HG03039 (cell line): ENCODE measurements around the gene KCNJ4.

Experiments used
- ATAC-seq: cut with Tn5 transposase; IDR thresholded peaks from one replicate; pipeline ENCODE4 v1.9.1; 2021; ENCODE audit warnings: mild to moderate bottlenecking, moderate library complexity; ENCODE audit not compliant: unreplicated experiment

The KCNJ4 gene

DNA sequence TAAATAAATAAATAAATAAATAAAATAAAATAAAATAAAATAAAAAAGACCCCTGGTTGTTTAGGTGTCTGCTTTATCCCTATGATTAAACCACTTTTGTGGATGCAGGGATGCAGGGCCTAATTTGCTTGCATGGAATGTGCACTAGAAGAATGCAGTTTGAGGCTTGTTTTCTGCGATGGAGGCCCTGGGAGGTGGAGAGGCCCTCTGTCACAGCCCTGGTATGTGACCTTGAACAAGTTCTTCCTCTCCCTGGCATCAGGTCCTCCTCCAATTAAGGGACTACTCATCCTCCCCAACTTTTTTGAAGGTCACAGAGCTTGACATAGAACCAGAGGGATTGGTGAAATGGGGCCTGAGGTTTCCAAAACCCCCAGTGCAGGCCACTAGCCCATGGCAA lies 22.7 kb downstream of the KCNJ4 start:
- ATAC-seq = no peak

DNA sequence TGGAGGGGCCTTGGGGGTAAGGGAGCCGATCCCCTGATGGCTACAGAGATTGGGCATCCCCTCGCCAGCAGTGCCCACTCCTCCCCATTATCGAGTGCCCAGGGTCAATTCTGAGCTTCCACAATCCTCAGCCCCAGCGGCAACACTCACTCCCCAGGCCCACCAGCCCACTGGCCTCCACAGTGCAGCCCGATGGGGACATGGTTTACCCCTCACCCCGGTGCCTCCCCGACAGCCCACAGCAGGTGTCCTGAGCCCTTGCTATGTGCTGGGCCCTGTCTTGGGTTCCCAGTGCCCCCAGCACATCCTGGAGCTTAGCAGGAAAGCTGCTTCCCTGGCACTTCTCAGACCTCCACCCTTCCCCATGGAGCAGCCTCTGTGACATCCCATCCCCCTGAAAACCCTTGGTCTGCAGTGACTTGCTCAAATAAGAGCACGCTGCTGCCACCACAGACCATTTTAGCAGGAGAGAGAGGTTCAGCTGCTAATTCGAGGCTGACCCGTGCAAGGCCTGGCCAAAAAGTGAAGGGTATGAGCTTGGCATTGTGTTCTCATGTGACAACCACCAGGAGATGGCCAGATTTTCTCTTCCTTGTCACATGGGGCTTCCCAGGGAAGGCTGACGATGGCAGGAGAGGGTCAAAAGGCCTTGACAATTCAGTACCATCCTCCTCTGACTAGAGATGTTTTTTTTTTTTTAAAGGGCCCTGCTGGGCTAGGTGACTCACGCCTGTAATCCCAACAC lies 23.6 kb downstream of the KCNJ4 start:
- ATAC-seq = no peak

DNA sequence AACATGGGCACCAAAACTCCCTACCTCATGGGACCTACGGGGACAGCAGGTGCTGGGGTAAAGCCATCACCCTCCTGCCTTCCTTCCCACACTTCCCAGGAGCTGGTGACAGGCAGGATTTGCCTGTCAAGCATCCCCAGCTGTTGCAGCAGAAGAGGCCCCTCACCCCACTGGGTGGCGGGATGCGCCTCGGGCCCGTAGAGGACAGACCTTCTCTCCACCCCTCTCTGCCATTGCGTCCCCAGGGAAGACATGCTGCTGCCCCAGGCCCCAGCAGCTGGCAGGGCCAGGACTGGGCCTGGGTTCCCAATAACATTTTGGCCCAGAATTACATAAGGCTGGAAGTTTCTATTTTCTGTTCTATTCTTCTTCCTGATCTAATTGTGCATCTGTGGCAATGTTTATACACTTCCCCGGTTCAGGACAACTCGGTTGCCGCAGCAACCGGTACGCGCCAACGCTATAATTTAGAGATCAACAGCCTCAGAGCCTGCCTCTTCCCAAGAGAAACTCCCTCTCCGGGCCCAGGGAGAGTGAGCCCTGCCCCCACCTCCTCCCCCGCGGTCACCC lies 25.4 kb downstream of the KCNJ4 start:
- no peak for ATAC-seq

DNA sequence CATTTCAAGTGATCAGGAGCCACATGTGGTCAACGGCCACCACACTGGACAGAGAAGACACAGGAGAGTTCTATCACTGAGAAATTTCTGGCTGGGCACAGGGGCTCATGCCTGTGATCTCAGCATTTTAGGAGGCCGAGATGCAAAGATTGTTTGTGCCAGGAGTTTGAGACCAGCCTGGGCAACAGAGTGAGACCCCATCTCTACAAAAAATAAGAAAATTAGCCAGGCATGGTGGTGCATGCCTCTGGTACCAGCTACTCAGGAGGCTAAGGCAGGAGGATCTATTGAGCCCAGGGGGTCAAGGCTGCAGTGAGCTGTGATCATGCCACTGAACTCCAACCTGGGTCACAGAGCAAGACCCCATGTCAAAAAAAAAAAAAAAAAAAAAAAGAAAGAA lies 26.3 kb downstream of the KCNJ4 start:
- no peak for ATAC-seq

DNA sequence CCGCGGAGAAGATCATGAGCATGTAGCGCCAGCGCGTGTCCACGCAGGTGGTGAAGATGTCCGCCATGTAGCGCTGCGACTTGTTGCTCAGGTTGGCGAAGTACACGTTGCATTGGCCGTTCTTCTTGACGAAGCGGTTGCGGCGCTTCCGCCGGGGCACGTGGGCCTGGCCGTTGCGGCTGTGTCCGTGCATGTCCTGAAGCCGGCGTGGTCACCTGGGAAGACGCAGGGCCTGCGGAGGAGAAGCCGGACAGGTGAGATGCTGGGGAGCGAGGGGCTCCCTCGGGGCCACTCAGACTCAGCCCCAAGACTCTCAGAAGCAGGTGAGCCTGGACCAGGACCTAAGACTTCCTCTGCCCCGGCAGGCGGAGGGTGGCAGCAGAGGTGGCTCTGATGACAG lies 27.1 kb downstream of the KCNJ4 start:
- ATAC-seq = no peak

DNA sequence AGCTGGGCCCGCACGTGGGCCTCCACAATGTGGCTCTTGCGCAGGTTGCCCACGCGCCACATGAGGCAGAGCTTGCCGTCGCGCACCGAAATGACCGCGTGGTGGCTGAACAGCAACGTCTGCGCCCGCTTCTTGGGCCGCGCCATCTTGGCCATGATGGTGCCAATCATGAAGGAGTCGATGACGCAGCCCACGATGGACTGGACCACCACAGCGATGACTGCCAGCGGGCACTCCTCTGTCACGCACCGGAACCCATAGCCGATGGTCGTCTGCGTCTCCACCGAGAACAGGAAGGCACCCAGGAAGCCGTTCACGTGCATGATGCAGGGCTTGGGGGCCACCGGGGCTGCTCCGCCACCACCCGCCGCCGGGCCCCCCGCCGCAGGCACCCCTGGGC lies 27.5 kb downstream of the KCNJ4 start:
- ATAC-seq = no peak

DNA sequence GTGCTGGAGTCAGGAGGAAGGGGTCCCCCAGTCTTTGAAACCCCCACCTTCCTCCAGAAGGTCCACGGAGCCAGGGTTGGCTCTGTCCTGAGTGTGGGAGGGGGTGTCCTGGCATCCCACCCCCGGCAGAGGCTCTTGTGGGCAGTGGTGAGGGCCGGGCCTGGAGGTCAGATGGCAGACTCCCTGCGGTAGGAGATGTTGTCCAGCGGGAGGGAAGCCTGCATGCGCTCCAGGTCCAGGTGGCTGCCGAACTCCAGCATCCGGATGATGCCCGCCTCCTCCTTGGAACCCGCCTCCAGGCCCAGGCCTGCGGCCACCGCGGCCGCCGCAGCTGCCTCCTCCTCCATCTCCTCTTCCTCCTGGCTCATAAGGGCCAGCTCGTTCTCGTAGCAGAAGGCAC lies 28.4 kb downstream of the KCNJ4 start:
- no peak for ATAC-seq

DNA sequence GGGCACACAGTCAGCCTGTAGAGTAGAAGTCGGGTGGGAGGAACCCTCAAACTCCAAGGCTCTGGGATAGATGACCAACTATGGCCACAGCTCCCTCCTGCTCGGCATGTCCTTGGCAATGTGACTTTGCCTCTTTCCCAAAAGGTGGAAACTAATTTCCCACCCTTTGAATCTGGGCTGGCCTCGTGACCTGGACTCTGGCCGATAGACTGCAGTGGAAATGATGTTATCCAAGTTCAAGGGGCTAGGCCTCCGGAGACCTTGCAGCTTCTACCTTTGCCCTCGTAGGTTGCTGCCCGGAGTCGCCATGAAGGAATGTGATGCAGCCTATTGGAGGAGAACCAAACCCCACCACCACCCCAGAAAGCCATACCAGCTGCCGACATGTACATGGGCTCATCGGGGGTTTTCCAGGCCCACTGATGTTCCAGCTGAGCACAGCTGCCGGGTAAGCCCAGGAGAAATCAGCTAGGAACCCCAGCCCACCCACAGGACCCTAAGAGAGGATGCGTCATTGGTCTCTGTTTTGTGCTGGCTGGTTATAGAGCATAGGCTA lies 30.4 kb downstream of the KCNJ4 start:
- no peak for ATAC-seq

DNA sequence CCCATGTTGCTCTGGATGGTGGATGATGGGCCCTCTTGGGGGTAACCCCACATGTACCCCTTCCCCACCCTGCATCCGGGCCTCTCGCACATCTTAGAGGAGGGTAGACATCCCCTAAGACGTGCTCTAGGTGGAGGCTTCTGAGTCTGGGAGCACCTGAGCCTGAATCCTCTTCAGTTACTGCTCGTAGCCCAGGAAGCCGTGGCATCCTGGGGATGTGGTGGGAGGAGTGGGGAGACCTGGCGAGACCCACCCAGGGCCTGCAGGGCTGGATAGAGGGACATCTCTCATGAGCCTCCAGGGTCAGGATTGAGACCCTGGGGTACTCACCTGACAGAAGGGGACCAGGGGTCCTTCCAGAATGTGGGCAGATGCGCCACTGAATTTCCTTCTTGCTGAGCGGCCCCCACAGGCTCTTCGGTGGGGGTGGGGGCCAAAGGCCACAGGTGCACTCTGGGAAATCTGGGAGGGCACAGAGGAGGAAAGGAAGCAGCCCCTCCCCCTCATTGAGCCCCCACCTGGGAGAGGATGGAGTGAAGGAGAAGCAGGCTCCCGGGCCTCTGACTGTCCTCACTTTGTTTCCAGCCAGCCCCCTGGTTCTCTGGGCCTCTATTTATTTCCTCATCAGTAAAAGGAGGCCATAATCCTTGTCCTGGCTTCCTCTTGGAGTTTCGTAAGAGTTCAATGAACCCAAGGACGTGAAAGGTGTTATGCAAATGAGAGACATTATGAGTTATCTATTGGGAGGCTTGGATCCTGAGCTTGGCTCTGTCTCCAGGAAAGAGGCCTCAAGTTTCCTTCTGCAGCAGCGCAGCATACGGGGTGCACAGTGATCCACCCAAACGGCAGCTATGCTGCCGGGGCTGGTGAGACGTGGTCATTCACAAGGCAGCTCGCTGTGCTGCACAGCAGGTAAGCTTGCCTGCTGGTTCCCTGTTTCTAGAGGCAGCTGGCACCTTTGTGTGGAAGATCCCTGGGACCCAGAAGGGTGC lies 31.2 kb downstream of the KCNJ4 start:
- no peak for ATAC-seq

DNA sequence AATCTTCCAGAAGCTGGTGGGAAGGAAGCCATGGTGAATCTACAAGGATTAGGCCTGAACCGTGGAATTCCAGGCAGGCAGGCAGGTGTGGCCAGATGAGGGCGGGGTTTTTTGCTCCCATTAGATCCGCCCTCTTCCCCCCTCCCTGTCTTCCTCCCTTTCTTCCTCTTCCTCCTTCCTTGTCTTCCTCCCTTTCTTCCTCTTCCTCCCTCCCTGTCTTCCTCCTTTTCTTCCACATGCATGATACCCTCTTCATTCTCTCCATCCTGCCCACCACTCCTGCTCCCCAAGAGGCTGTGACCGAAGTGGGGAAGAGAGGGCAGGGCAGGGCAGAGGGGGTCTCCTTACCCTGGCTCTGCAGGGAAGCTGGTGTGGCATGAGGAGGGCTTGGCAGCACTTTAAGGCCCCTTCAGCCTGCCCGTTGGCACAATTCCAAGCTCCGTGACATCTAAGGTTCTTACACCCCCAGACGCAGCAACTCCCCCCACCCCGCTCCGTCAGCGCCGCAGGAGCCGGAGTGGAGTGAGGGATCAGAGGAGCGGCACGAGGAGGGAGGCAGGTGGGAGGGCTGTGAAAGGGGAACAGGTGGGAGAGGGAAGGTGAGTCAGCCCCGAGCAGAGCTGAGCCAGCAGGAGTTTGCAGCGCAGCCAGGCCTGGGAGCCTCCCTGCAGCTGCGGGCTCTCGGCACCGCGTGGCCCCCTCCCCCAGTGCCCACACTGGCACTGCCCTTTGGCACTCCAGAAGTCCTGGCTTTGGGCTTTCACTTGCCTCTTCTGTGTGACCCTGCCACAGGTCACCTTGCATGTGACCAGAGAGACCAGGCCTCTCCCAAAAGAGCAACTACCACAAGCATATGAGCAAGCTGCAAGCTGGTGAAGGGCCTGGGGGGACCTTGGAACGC lies 32.1 kb downstream of the KCNJ4 start:
- ATAC-seq = no peak

DNA sequence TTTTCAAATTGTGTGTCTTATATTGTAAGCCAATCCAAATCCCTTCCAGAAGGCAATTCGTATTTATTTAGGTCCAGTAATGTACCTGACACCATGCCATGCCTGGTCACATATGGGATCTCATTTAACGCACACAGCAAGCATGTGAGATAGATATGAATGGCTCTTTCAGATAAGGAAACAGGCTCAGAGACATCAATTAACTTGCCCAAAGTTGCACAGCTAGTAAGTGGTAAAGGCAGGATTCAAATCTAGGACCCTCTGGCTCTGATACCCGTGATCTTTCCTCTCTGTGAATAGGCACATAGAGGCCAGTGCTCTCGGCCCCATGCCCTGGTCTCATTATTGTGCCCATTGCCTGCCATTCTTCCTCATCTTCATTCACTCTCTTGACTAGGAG lies 34.3 kb downstream of the KCNJ4 start:
- ATAC-seq = no peak

DNA sequence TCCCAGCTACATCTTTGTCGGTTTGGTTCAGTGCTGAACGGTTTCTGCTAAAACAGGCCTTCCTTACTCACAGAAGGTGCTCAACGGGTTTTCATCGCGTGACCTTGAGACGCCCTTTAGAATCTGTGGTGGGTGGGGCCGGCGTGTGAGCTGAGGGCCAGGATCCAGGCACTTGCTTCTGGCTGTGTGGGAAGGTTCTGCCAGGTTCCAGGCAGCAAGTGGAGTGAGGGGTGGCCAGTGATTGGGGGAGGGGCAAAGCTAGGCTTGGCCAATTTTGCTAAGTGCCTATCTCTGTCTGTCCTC lies 35.2 kb downstream of the KCNJ4 start:
- no peak for ATAC-seq

DNA sequence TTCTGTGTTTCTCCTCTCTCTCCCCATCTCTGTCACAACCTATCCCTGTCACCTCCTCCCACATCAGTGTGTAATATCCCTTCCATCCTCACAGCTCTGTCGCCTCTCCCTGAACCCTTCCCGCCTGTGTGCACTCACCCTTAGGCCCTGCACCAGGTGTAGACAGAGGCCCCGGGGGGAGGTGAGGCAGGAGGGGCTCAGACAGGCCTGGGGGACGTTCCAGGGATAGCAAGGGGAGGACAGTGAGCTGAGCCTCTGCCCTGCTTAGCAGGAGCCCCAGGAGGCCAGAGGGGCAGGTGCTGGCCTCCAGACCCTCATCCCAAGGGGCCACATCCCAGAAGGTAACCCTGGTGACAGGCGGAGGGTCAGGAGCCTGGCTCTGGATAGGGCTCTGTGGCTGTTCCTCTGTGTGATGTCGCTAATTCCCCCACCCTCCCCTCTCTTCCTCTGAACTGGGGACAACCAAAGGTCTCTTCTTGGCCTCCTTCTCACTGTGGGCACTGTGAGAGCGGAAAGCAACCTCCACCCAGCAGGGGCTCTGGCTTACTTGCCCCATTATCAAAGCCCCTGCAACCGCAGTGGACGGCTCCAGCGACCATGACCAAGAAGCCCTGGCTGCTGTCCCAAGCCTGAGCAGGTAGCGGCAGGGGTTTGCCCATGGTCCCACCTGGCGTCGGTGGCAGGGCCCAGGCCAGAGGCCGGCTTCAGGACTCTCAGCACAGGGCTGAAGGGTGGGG lies 35.7 kb downstream of the KCNJ4 start:
- ATAC-seq = no peak

DNA sequence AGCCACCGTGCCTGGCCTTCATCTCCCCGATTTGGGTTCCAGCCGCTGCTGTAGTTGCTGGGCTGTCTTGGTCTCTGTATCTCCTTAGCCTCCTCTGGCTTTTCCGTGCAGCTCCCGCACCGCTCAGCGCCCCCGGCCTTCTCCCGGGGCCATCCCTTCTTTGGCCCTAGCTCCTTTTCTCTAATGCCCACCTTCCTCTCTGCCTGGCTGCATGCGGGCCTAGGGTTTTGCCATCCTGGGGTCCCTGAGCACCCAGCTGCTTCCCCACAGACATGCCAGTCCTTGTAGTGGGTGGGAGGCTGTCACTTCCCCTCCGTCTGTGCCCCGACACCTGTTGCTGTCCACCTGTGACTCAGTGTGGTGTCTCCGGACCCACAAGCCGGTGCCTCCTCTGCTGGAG lies 36.4 kb downstream of the KCNJ4 start:
- ATAC-seq = no peak

DNA sequence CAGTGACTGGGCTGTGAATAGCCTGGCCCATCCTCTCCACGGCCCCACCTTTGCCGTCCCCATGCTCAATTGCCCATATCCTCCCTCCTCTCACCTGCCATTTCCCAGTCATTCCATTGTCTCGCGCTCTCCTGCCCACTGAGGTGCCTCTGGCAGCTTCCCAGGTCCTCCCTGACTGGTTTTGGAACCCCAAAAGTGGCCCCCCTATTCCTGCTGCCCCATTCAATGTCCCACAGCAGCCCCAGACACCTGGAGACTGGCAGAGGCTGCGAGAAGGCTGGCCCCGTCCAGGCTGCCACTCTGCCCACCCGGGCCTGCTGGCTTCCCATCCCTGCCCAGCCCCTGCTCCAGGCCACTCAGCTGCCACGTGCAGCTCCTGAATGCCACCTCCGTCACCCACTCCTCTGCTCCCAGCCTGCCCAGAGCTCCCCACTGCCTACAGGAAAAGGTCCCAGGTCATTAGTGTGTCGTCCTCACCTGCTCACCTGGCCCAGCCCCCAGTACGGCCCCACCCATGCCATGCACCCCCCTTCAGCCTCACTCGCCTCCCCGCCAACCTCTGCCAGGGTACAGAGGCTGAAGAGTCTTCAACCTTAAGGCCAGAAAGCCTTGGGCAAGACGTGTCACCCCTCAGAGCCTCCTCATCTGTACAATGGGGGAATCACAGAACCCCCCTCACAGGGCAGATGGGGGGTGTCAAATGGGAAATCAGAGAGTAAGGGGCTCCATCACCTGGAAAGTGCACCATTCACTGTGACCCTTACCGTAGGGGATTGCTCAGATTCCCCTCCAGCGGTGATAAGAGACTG lies 37.5 kb downstream of the KCNJ4 start:
- ATAC-seq = no peak

DNA sequence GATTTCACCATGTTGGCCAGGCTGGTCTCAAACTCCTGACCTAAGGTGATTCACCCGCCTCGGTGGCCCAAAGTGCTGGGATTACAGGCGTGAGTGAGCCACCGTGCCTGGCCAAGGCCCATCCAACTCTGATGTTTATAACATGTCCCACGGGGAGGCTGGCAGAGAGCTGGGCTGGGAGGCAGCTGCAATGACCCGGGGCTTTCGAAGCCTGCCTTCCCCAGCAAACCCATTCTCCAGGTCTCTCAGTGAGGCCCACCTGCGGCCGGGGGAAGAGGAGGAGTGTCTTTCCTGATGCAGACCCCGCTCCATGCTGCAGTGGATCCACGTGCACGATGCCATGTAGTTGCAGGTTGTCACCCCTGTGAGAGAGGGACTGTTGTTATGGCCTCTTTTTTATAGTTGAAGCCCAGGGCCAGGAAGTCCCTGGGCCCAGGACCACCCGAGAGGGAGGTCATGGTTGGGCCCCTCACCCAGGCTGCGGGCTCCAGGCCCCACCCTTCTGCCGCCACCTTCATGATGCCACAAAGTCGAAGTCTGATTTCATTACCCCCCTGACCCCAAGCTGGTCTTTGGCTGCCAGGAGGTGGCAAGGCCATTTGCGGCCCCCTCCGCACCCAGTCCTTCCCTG lies 38.3 kb downstream of the KCNJ4 start:
- ATAC-seq = no peak

DNA sequence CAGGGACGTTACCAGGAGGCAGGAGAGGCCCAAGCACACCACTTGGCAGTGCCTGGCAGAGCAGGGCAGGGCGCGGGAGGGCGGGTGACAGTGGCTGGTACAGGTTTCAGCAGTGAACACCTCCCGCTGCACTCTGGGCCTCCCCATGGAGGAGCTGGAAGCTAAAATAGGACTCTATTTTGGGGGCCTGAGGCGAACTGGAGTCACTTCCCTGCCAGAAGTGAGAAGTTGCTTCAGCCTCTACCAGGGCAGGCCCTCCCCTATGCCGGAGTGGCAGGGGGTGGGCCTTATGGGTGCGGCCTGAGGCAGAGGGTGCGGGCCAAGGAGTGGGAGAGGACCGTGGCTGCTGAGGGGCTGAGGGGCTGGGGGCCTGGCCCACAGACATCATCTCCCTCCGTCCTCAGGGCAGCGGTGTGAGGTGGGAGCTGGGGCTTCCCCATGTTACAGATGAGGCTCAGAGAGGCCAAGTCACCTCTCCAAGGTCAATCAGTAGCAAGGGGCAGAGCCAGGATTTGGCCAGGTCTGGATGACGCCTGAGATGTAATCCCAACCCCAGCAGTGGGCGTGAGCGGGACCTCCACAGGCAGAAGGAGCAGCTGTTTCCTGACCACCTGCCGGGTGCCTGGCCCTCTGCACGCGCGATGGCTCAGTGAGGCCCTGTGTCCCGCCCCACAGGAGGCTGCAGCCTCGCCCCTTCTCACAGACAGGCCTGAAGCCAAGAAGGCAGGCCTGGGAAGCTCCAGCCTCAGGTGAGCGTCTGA lies 39.3 kb downstream of the KCNJ4 start:
- no peak for ATAC-seq

DNA sequence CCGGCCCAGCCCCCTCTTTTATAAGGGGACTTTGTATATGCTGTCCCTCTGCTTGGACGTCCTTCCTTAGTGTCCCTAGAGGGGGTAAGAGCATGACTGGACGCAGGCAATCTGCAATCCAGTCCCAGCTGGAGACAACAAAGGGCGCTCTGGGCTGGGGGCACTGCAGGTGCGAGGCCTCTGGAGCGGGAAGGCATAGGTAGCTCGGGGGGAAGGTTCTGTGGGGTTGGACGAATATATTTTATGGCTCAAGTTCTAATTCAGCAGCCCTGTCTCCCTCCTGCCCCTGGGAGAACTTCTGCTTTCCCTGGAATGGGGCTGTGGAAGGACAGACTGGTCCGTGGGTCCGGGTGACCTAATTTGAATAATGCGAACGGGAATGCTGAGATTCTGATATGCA lies 40.0 kb downstream of the KCNJ4 start:
- no peak for ATAC-seq
